Dedifferentiated amniotic fluid mesenchymal stem cell (primary cell): Measurements from ENCODE around the gene ANKRD18B.
"Not testable (repeated sequence)": the region's sequence is repeated elsewhere in the genome, so short reads cannot be mapped to it uniquely, and the experiment has no call there.

Experiments used
- DNase-seq: peaks from one replicate; pipeline ENCODE4 v3.0.0-alpha.2; 2016; ENCODE audit errors: extremely low spot score

Gene ANKRD18B

GRCh38 chr9:33533958-33534357, 9.9 kb downstream of the ANKRD18B start:
- not testable (repeated sequence) for DNase-seq

GRCh38 chr9:33535541-33535940, 11.5 kb downstream of the ANKRD18B start:
- DNase-seq, result no peak

GRCh38 chr9:33543463-33543862, 19.4 kb downstream of the ANKRD18B start:
- DNase-seq, result not testable (repeated sequence)

- DNase-seq, result not testable (repeated sequence)
Measured at GRCh38 chr9:33545715-33546114, 21.7 kb downstream of the ANKRD18B start.

GRCh38 chr9:33548816-33549215, 24.8 kb downstream of the ANKRD18B start:
- DNase-seq, result not testable (repeated sequence)

- not testable (repeated sequence) for DNase-seq
Measured at GRCh38 chr9:33549418-33549817, 25.4 kb downstream of the ANKRD18B start.

- not testable (repeated sequence) for DNase-seq
Measured at GRCh38 chr9:33551183-33551582, 27.1 kb downstream of the ANKRD18B start.

- DNase-seq, result not testable (repeated sequence)
Measured at GRCh38 chr9:33552315-33552725, 28.3 kb downstream of the ANKRD18B start.

GRCh38 chr9:33560217-33560616, 36.2 kb downstream of the ANKRD18B start:
- not testable (repeated sequence) for DNase-seq

- not testable (repeated sequence) for DNase-seq
Measured at GRCh38 chr9:33562196-33562595, 38.1 kb downstream of the ANKRD18B start.

- not testable (repeated sequence) for DNase-seq
Measured at GRCh38 chr9:33567776-33568175, 43.7 kb downstream of the ANKRD18B start.

- DNase-seq, result not testable (repeated sequence)
Measured at GRCh38 chr9:33577786-33578185, 53.7 kb downstream of the ANKRD18B start.

- DNase-seq, result not testable (repeated sequence)
Measured at GRCh38 chr9:33579996-33580395, 55.9 kb downstream of the ANKRD18B start.

GRCh38 chr9:33582686-33583085, 58.6 kb downstream of the ANKRD18B start:
- not testable (repeated sequence) for DNase-seq

GRCh38 chr9:33586128-33586527, 62.1 kb downstream of the ANKRD18B start:
- DNase-seq, result not testable (repeated sequence)

- not testable (repeated sequence) for DNase-seq
Measured at GRCh38 chr9:33587799-33588198, 63.7 kb downstream of the ANKRD18B start.

GRCh38 chr9:33588876-33589275, 64.8 kb downstream of the ANKRD18B start:
- not testable (repeated sequence) for DNase-seq

- not testable (repeated sequence) for DNase-seq
Measured at GRCh38 chr9:33590857-33591256, 66.8 kb downstream of the ANKRD18B start.

- not testable (repeated sequence) for DNase-seq
Measured at GRCh38 chr9:33596974-33597373, 72.9 kb downstream of the ANKRD18B start.

- not testable (repeated sequence) for DNase-seq
Measured at GRCh38 chr9:33597386-33597785, 73.3 kb downstream of the ANKRD18B start.

GRCh38 chr9:33598796-33599379, 74.8 kb downstream of the ANKRD18B start:
- not testable (repeated sequence) for DNase-seq

GRCh38 chr9:33600911-33601310, 76.9 kb downstream of the ANKRD18B start:
- DNase-seq, result not testable (repeated sequence)

- not testable (repeated sequence) for DNase-seq
Measured at GRCh38 chr9:33604249-33604648, 80.2 kb downstream of the ANKRD18B start.

- not testable (repeated sequence) for DNase-seq
Measured at GRCh38 chr9:33604936-33605335, 80.9 kb downstream of the ANKRD18B start.
